PFSK-1 (cell line): ENCODE measurements around the gene MKNK1.

Source experiments
- POLR2AphosphoS5 ChIP-seq: IDR thresholded peaks from 2 replicates; pipeline ENCODE4 v1.6.1; 2012; ENCODE audit warnings: low read depth, mild to moderate bottlenecking, control low read depth, low read length, moderate library complexity
- SIN3A ChIP-seq: IDR thresholded peaks from 2 replicates; pipeline ENCODE4 v1.6.1; 2012; ENCODE audit warnings: mild to moderate bottlenecking, low read length, moderate library complexity, borderline replicate concordance; ENCODE audit not compliant: insufficient read depth
- TAF1 ChIP-seq: IDR thresholded peaks from 2 replicates; pipeline ENCODE4 v1.6.1; 2012; ENCODE audit warnings: low read length, control low read depth, borderline replicate concordance; ENCODE audit not compliant: insufficient read depth

- TF ChIP-seq POLR2AphosphoS5 (no peak), SIN3A (no peak), TAF1 (no peak)
These were observed 2.3 kb upstream of the MKNK1 start for GRCh38 chr1:46606255-46606965.
